HTERT RPE-1 (cell line): ENCODE measurements around the gene EXTL2.
"Not testable (repeated sequence)": the region's sequence is repeated elsewhere in the genome, so short reads cannot be mapped to it uniquely, and the experiment has no call there.

Experiments
- in situ Hi-C: fragments of 300-500 bp; cut with MboI; formaldehyde crosslinking; loops from 4 replicates; pipeline ENCODE4 v1.14.3; 2020; ENCODE audit warnings: low sequenced_read_pairs

Gene EXTL2

DNA sequence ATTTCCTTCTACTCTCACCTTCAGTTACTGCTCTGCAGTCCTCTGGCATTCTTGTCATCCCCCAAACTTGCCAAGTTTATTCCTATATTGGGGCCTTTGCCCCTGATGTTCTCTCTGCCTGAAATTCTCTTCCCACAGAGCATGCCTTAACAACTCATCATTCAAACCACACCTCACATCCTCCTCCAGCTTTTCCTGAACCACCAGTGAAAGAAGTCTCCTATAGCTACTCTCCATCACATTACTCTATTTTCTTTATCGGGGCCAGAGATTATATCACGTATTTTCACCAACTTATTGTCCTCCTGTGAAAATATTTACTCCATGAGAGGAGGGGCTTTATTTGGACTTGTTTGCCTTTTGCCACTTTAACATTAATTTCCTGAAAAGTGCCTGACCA is 32.1 kb downstream of the EXTL2 start:
- in situ Hi-C loops = loop anchor here (25.0 kb wide), 1 partner anchor 400 kb away; no protein-coding TSS in a partner anchor

DNA sequence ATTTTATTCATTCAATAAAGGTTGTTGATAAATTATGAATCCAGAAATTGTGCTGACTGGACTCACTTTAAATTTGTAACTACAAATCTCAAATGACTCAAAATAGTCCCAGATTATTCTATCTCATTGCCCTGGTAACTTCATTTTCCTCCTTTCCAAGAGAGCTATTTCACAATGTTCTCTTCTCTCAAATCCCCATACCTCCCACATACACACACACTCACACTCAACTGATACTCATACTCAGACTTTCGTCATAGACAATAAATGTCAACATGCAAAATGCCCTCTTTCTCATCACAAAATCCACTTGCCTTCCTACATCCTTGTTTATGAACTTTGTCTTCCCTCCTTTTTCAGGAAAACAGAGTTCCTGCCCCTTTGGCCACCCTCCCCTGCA is 33.3 kb downstream of the EXTL2 start:
- in situ Hi-C loops = loop anchor here (25.0 kb wide), 1 partner anchor 399 kb away; no protein-coding TSS in a partner anchor

DNA sequence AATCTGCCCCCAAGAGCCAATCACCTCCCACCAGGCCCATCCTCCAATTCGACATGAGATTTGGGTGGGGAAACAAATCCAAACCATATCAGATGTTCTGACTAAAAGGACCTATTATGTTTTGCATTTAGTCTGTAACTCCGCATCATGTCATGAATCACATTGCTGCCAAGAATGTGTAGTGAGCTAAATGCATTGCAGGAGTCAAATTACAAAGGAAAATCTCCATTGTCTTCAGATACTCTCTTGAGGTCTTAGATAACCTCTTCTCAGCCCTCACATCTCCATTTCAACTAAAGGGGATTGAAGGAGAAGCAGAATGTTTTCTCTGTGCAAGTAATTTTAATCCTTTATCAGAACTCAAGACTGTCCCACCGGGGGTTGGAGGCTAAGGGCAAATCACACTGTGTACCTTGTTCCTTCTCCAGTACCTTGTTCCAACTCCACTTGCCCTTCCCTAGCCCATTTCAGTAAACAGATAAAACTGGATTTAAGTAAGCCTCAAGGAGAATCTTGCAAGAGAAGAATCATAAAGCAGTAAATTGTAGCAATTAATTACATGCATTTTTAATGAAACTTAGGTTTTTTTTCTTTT is 34.1 kb downstream of the EXTL2 start:
- in situ Hi-C loops = loop anchor here (25.0 kb wide), 1 partner anchor 398 kb away; no protein-coding TSS in a partner anchor

DNA sequence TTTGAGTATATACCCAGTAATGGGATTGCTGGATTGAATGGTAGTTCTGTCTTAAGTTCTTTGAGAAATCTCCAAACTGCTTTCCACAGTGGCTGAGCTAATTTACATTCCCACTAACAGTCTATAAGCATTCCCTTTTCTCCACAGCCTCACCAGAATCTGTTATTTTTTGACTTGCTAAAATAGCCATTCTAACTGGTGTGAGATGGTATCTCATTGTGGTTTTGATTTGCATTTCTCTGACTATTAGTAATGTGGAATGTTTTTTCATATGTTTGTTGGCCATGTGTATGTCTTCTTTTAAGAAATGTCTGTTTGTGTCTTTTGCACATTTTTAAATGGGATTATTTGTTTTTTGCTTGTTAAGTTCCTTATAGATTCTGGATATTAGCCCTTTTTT is 39.5 kb downstream of the EXTL2 start:
- in situ Hi-C loops = loop anchor here (25.0 kb wide), 1 partner anchor 393 kb away; no protein-coding TSS in a partner anchor

DNA sequence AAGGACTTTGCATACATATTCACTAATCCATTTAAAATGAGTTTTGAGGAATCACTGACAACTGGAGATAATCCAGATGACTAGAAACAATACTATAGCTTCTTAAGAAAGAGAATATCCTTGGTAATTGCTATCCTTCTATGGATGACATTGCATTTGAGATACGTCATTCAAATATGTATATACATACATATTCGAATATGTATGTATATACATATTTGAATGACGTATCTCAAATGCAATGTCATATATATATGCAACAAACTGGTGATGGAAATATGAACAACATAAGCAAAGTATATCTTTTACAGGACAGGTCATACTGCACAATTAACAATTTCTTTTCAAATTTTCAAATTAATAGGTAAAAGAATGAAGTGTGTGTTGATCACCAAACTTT is 41.7 kb downstream of the EXTL2 start:
- in situ Hi-C loops = loop anchor here (25.0 kb wide), 1 partner anchor 391 kb away; no protein-coding TSS in a partner anchor

DNA sequence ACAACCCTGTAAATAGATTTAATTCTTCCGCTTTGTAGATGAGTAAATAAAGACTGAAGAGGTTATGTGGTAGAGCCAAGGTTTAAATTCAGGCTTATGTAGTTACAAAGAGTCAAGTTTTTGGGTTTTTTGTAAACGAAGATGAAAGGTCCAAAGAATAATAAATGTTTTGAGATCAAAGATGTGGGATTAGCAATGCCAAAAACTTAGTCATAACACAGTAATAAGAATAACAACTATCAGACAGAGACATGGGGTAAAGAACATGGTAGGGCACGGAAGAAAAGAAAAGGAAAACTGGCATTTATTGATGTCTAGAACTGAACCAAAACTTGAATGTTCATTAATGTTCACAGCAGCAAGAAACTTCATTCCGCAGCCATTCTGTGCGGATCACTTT is 42.9 kb downstream of the EXTL2 start:
- in situ Hi-C loops = loop anchor here (25.0 kb wide), 1 partner anchor 389 kb away; no protein-coding TSS in a partner anchor

DNA sequence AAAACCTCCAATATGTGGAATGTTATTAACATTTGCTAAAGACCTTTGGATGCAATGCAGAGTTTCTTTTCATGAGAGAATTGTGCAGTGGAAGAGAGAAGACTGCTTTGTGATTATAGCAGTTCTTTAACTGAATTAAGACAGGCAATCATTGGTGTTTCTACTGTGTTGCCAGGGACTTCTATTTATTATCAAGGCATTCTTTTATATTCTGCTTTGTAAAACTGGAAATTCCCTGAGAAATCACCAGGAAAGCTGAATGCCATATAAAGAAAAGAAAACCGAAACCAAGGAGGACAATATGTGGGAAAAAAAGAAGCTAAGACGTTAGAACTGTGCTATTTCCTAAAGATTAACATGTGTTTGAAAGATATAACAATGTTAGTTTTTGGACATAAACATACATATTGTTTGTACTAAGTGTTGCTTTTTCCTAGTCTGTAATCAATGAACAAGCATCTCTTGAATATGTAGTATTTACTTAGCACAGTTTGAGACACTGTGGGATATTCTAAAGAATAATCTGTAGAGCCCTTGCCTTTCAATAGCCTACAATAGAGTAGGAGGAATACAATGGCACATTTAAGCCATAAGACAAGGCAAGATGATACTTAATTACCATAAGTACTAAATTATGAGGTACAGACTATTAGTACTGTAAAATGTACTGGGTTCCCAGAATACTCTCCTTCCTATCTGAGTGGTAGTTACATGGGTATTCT is 47.1 kb downstream of the EXTL2 start:
- in situ Hi-C loops = no loop called here

DNA sequence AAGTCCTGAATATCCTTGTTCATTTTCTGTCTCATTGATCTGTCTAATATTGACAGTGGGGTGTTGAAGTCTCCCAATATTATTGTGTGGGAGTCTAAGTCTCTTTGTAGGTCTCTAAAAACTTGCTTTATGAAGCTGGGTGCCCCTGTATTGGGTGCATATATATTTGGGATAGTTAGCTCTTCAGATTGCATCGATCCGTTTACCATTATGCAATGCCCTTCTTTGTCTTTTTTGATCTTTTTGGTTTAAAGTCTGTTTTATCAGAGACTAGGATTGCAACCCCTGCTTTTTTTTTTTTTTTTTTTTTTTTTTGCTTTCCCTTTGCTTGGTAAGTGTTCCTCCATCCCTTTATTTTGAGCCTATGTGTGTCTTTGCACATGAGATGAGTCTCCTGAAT is 51.5 kb downstream of the EXTL2 start:
- in situ Hi-C loops = not testable (repeated sequence)

DNA sequence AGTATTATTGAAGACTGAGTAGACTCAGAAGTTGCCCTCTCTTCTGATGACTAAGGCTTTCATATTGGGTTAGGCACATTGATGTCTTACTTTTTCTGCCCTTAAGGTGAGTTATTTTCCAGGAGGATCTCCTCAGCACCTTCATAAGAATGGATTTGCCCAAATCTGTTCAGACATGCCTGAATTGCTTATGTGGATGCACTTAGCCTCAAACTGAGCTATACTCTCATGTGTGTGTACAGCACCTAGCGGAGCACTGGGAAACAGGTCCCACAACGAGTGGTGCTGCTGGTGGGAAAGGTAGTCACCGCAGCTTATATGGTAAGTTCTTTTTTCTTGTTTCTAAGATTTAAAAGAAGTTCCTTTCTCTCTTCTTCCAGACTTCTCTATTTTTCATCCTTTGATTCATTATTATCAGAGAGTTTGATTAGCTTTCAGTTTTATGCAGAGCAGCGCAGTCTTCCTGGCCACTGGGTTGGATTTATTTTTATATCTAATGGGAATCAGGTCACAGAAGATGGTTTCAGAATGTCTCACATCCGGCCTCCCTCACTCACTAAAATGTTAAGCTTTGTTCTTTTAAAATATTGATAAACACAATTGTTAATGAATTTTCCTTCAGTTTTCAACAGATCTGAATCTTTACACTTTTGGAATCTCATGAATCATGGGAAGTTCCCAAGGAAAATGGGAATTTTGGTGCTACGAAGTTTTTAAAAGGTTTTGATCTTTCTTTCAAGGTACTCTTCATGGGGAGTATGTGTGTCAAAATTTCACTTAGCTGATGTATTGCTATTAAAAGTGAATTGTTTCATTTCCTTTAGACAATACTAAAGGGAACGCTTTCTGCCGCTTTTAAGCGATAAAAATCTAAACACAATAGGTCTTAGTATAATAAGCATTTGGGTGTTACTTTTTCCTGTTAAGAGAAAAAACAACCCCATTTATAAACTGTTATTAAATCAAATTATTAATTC is 58.5 kb downstream of the EXTL2 start:
- in situ Hi-C loops = no loop called here

DNA sequence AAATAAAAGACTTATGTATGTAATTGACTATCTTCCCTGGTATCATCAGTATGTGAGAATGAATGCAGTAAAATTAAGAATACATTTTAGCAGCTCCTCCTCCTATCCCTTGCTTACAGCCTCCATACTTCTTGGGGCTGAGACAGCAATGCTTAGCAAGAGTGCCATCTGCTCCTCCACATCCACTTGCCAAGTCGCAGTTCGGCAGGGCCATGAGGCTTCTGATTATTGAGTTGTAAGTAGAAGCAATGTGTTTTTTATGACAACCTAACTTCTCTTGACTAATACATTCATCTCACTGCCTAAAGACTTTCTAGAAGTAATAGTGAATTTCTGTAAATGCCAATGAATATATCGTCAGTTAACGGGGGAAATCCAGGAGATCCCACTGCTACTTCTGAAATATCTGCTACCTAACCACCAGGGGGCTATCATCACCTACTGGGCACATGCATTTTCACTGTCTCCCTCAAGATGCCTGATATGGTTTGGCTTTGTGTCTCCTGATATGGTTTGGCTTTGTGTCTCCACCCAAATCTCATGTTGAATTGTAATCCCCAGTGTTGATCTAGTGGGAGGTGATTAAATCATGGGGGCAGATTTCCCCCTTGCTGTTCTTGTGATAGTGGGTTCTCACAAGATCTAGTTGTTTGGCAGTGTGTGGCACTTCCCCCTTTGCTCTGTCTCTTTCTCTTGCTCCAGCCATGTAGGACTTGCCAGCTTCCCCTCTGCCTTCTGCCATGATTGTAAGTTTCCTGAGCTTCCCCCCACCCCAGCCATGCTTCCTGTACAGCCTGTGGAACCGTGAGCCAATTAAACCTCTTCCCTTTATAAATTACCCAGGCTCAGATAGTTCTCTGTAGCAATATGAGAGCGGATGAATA is 59.6 kb downstream of the EXTL2 start:
- in situ Hi-C loops = no loop called here

DNA sequence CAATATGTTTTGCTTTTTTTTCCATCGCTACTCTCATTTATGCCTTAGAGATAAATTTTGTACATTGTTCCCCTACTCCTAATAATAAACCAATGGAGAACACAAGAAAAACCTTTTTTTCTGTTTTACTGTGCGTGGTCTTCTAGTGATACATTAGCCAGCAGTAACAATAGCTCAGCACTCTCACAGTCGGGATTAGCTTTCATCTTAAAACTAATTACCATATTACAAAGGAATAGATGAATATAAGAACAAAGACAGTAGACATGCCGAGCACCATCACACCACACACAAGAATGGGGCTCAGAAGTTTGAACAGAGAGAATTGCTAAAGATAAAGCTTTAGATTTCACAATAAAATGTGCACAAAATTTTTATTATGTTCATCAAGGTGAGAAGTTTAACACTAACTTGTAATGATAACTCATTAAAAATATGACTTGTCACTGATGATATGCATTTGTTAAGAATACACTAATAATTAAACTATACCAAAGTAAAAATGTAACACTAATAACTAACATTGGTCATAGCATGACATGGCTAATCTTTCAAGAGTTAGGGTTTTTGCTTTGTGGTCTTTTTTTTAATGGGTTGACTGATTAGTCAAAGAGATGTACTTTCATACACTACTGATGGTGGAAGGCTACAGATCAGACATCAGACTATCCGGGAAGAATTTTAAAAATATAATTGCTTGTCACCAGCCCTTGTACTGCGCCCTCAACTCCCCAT is 61.8 kb downstream of the EXTL2 start:
- in situ Hi-C loops = no loop called here

DNA sequence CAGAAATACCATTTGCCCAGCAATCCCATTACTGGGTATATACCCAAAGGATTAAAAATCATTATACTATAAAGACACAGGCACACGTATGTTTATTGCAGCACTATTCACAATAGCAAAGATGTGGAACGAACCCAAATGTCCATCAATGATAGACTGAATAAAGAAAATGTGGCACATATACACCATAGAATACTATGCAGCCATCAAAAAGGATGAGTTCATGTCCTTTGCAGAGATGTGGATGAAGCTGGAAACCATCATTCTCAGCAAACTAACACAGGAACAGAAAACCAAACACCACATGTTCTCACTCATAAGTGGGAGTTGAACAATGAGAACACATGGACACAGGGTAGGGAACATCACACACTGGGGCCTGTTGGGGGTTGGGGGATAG is 69.0 kb downstream of the EXTL2 start:
- in situ Hi-C loops = not testable (repeated sequence)
